H4 (cell line): Measurements from ENCODE around the gene MMP24. TPM values are rescaled to one million over a fixed set of nuclear protein-coding genes. Genes with fewer than 3 reads are reported as not detected.
A peak's percentile ranks its signal among the peaks of the same experiment; 100 is the strongest.
"Not testable (repeated sequence)": the region's sequence is repeated elsewhere in the genome, so short reads cannot be mapped to it uniquely, and the experiment has no call there.

Source experiments
- DNase-seq: peaks from one replicate; pipeline ENCODE4 v3.0.0-alpha.2; 2015; ENCODE audit warnings: low spot score
- total RNA-seq: library from RNA; depleted of rRNA; stranded (reverse); fragments of >200 nt; shearing (Covaris generic); gene quantifications from 2 replicates; pipeline ENCODE4 v1.2.3, GENCODE V29; 2014; rRNA removed

Gene MMP24
- 0.33 and 0.68 TPM in 2 replicates for total RNA-seq

DNA sequence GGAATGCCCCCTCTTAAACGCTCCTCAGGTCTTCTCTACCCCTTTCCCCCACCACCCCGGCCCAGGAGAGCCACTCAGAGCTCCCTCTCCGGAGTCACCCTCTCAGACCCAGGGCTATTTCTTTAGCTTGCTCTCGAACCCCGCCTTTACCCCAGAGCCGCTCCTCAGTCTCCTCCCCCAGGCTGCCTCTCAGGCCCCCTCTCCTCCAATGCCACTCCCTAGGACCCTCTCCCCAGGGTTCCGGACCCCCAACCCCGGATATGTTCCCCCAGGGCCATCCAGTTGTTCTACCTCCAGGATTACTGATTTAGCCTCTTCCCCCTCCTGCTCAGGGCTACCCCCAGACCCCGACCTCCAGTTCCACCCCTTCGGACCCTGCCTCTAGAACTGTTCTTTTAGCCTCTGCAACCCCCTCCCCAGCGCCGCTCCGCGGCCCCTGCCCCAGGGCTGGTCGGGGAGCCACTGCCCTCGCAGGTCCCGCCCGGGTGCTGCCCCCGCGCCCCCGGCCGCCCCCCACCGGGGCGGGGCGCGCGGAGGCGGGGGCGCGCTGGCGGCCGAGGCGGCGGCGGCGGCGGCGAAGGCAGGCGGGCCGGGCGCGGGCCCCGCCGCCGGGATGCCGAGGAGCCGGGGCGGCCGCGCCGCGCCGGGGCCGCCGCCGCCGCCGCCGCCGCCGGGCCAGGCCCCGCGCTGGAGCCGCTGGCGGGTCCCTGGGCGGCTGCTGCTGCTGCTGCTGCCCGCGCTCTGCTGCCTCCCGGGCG, at the start of gene MMP24:
MMP24 (plus strand) TSS at position 565 of the 758 bp plus-strand sequence; CDS start at position 614, 49 bp downstream.
- DNase-seq = no peak

DNA sequence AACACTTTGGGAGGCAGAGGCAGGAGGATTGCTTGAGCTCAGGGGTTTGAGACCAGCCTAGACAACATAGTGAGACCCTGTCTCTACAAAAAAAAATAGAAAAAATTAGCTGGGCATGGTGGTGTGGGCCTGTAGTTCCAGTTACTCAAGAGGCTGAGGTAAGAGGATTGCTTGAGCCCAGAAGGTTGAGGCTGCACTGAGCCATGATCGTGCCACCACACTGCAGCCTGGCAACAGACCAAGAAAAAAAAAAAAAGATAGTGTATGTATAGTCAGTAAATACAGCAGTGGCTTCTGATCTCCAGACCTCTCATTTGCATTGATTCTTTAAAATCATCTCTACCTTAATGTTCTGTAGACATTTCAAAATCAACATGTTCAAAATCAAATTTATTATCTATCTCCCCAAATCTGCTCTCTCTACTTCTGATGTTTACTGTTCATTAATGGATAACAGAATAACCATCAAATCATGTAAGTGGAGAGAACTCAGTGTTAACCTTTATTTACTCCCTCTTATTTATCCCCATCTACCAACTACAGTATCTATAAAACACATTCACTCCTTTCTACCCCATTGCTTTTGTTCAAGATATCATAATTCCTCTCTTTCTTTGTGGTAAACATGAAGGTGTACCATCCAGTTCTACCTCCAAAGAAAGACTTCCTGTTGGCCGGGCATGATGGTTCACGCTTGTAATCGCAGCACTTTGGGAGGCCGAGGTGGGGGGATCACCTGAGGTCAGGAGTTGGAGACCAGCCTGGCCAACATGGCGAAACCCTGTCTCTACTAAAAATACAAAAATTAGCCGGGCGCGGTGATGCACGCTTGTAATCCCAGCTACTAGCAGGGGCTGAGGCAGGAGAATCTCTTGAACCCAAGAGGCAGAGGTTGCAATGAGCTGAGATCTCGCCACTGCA, 46.9 kb upstream of the MMP24 start:
- DNase-seq = no peak

DNA sequence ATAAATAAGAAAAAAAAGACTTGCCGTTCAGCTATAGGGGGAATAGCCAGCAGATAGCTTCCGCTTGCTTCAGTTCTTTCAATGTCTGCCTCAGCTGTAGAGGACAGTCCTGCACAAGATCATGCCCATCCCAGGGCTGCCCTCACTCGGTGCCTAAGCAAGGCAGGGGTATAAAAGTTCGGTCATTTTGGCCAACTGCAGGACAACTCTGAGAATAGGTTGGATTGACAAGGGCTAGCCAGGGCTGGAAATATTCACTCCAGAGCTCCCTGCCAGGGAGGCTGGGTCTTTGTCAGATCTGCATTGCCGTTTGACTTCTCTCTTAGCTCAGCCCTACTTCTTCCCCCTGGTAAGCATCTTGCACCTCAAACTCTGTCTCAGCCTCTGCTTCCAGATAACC, 46.2 kb upstream of the MMP24 start:
- no peak for DNase-seq

DNA sequence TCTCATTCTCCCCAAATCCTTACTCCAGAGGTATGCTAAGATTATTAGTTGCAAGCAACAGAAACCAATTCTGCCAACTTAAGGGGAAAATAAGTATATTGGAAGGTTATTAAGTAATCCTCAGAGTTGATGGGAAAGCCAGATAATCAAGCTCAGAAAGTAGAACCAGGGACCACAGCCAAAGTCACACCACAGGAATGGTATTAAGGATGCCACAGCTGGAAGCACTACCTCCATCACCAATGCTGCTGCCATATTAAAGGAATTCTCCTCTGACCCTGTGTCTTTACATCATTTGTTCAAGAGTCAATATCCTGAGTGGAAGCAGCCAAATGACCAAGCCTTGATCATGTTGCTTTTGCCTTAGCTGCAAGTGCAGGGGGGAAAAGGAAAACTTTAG, 44.8 kb upstream of the MMP24 start:
- no peak for DNase-seq

DNA sequence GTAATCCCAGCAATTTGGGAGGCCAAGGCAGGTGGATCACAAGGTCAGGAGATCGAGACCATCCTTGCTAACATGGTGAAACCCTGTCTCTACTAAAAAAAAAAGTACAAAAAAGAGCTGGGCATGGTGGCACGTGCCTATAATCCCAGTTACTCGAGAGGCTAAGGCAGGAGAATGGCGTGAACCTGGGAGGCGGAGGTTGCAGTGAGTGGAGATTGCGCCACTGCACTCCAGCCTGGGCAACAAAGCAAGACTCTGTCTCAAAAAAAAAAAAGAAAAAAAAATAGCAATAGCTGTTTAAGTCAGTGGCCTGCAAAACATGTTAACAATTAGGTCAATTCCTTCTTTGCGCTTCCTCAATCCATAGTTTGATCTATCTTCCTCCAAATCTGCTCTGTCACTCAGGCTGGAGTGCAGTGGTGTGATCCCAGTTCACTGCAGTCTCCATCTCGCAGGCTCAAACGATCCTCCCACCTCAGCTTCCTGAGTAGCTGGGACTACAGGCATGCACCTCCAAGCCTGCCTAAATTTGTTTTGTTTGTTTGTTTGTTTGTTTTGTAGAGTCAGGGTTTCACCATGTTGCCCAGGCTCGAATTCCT, 39.7 kb upstream of the MMP24 start:
- DNase-seq = not testable (repeated sequence)

DNA sequence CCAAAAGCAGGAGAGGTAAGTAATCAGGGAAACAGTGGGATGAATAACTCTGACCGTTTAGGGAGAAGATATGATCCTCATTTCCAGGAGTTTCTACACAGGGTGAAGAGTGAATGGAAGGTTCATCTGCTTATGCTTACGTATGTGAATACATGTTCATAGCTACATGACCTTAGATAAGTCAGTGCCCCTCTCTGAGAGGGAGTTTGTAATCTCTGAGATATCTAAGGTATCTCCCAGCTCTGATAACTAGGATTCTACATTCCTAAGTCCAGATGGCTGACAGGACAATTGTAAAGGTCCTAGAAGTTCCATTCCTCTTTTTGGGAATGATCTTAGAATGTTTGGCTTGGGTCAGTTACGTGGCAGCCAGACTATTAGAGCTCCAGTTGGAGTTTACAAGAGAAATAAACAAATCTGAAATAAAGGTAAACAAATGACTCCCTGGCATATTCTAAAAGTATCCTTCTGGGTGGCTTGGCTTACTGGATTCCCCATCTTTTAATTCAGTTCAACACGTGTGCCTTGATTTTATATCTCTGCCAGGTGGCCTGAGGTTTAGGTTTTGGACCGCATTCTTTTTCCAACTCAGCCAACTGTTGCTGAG, 38.8 kb upstream of the MMP24 start:
- peak; percentile 79 for DNase-seq

DNA sequence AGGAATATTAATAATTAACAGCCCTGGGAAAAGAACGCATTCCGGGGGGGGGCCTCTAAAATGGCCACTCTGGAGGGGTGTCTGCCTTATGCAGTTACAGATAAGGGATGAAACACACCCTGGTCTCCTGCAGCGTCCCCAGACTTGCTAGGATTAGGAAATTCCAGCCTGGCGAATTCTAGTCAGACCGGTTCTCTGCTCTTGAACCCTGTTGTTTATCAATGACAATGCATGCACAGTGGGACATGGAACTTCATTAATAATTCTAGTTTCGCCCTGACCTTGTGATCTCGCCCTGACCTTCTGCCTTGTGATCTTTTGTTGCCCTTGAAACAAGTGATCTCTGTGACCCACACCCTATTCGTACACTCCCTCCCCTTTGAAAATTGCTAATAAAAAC, 37.3 kb upstream of the MMP24 start:
- not testable (repeated sequence) for DNase-seq

DNA sequence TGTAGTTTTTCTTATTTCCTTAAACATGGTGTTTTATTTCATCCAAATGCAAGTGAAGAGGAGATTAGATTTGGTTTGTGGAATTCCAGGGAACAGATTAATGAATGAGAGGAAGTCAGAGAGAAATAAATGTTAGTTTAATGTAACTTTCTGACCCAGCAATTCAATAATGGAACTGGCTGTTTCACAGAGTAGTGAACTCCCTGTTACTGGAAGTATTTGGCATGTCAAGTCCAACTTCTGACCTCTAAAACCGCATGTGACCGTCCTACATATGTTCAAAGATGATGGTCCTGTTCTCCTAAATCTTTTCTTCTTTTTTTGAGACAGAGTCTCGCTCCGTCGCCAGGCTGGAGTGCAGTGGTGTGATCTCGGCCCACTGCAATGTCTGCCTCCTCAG, 35.9 kb upstream of the MMP24 start:
- no peak for DNase-seq

DNA sequence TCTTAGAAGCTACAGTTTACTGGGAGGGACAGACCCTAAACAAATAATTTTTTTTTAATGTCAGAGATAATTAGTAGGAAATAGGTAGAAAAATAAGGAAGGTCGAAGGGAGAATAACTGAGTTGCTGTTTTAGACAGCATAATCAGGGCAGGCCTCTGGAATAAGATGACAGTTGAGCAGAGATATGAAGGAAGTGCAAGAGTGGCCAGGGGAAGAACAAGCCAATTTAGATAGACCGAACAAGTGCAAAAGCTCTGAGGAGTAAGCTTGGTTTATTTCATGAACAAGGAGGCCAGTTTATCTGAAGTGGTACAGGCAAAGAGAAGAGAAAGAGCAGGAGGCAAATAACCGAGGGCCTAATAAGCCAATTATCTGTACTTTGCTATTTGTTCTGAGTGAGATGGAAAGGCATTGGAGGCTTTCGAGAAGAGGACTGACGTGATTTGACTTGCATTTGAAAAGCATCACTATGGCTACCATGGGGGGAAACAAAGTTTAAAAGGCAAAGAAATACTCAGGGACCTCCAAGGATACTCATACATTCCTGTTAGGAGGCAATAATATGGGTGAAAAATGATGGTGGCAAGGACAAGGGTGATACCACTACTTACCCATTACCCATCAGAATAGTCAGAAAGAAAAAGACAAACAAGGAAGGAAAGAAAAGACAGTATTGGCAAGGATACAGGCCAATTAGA, 34.9 kb upstream of the MMP24 start:
- DNase-seq = no peak

DNA sequence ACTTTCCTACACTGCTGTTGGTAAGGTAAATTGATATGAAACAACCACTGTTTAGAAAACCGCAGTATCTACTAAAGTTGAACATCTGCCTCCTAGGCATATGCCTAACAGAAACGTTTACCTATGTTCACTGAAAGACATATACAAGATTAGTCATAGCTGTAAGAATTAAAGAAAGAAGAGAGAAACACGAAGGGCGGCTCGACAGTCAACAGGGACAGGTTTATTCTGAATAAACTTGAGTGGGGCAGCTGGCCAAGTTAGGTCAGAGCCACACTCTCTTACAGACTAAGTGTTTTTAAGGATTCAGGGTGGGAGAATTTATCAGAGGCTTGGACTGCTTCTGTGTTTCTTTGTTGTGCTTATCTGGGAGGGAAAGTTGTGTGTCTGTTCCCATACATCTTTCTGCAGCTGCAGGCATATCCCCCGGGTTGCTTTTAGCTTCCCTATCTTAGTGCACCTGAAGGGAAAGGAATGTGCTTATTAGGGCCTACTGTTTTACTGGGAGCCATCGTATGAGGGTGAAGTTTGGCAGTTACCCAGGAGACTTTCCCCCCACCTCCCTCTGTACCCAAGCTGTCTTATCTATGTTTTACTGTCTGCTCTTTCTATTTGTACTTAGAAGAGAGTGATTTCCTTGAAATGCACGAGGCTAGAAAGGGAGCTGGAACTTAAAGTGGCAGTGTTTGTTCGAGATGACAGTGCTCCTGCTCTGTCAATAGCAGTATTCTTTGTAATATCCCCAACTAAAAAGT, 34.2 kb upstream of the MMP24 start:
- peak; percentile 31 for DNase-seq

DNA sequence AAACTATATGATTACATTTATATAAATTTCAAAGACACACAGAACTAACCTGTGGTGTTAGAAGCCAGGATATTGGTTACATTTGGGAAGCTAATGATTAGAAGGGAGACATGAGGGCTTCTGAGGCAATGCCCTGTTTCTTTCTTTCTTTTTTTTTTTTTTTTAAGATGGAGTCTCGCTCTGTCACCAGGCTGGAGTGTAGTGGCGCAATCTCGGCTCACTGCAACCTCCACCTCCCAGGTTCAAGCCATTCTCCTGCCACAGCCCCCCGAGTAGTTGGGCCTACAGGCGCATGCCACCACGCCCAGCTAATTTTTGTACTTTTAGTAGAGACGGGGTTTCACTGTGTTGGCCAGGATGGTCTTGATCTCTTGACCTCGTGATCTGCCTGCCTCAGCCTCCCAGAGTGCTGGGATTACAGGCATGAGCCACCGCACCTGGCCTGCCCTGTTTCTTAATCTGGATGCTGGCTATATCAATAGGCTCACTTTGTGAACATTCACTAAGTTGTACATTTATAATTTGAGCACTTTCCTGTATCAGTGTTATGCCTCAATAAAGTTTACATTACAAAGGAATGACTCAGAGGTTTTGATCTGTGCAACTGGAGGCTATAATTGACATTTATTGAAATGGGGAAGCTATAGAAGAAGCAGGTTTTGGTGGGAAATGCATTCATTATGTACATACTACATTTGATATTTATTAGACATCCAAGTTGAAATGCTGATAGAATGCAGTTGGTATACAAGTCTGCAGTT, 33.3 kb upstream of the MMP24 start:
- DNase-seq = not testable (repeated sequence)

DNA sequence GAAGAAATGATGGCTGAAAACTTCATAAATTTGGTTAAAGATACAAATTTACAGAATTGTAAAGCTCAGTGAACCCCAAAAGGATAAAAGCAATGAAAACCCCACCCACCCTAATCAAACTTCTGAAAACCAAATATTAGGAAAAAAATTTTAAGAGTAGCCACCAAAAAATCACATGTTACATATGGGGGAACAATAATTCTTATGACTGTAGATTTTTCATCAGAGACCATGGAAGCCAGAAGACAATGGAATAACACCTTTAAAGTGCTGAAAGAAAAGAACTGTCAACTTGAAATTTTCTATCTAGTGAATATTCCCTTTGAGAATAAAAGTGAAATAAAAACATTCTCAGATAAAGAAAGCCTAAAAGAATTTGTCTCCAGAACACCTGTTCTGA, 30.2 kb upstream of the MMP24 start:
- DNase-seq = no peak

DNA sequence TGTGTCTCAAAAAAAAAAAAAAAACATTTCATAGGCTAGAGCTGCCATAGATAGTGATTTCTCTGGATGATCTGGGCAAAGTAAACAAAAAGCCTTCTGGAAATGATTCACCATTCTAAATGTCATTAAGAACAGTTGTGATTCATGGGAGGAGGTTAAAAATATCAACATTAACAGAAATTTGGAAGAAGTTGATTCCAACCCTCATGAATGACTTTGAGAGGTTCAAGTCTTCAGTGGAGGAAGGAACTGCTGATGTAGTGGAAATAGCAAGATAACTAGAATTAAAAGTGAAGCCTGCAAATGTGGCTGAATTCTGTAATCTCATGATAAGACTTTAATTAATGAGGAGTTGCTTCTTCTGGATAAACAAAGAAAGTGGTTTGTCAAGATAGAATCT, 26.8 kb upstream of the MMP24 start:
- no peak for DNase-seq

DNA sequence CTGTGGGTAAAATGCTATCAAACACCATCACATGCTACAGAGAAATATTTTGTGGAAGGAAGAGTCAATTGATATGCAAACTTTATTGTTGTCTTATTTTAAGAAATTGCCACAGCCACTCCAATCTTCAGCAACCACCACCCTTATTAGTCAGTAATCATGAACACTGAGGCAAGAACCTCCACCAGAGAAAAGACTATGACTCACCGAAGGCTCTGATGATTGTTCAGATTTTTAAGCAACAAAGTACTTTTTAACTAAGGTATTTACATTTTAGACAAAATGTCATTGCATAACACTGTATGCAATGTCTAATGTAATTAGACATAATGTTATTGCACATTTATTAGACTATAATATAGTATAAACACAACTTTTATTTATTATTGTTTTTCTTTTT, 26.2 kb upstream of the MMP24 start:
- peak; percentile 21 for DNase-seq

DNA sequence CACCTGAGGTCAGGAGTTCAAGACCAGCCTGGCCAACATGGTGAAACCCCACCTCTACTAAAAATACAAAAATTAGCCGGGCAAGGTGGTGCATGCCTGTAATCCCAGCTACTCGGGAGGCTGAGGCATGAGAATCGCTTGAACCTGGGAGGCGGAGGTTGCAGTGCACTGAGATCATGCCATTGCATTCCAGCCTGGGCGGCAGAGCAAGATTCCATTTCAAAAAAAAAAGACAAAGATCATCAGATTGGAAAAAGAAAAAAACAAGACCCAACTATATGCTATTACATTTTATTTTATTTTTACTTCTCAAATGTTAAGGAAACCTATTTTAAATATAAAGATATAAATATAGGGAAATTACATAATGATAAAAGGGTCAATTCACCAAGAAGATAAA, 25.0 kb upstream of the MMP24 start:
- not testable (repeated sequence) for DNase-seq

DNA sequence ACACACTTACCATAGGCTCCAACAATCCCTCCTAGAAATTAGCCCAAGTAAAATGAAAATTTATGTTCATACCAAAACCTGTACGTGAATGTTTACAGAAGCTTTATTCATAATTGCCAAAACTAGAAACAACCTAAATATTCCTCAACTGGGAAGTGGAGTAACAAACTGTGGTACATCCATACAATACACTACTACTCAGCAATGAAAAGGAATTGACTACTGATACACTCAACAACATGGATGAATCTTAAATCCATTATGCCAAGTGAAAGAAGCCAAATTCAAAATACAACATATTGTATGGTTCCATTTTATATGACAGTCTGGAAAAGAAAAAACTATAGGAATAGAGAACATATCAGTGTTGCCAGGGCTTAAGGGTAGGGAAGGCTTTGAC, 19.7 kb upstream of the MMP24 start:
- DNase-seq = no peak

DNA sequence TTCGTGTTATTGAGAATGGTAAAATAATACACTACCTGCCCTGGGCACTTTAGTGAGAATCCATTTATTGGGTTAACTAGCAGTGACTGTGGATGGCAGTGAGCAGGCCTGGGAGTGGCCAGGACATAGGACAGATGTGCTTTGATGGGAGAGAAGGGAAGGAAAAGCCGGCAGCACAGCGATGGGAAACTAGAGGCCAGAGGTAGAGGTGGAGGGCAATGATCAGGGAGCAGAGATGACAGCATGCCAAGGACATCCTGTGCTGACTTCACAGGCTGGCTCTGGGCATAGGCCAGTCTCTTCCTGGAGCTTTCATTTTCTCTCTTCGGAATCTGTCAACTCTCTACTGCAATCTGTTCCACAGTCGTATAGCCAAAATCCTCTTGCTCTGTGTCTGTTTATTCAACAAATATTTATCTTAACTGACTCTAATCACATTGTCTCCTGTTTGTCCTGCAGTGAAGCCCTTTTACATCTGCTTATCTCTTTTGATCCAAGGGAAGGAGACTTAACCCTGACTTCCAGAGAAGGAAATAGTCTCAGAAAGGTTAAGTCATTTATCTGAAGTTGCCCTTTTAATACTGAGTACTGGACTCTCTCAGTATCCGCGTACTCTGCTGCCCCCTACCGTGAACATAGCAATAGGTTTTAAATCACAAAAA, 18.4 kb upstream of the MMP24 start:
- DNase-seq = peak; percentile 76

DNA sequence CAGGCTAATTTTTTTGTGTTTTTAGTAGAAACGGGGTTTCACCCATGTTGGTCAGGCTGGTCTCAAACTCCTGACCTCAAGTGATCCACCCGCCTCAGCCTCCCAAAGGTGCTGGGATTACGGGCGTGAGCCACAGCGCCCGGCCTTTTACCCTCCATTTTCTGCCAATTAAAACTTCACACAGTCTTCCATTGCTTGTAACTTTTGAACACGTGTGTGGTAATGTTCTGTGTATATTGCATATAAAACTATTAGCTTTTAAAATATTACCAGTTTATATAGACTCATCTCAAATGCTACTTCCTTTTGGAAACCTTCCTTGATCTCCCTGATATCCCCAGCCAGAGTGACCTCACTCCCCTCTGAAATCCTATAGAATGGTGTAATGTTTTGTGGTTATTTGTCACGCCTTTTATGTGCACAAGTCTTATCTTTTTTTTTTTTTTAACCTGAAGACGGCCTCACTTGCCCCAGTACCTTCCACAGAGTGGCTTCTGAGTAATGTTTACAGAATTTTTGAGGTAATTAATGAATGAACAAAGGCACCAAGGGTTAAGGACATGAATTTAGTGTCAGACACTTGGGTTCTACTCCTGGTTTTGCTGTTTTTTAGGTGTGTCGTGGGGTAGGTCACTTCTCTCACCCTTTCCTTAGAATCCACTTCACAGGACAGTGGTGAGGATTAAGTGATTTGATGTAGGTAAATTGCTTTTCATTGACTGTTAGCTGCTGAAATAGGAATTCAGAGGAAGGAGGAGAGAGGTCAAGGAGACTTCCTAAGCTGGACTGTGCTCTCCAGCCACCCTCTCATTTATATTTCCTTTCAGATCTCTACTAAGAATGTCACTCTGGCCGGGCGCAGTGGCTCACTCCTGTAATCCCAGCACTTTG, 11.2 kb upstream of the MMP24 start:
- peak; percentile 58 for DNase-seq
